Fibroblast of lung (primary cell): ENCODE measurements around the gene ANO4.

Experiments
- CTCF ChIP-seq, 2 donors: IDR thresholded peaks in 1 of 2; conservative IDR thresholded peaks in 1 of 2; 1 replicate in 1 of 2; 2 replicates in 1 of 2; pipeline ENCODE4 v1.5.1; 2011 to 2012; ENCODE audit warnings: low read length in 2 of 2, control low read depth in 1 of 2, inconsistent platforms in 1 of 2, low read depth in 1 of 2, mild to moderate bottlenecking in 1 of 2
- EZH2 ChIP-seq: IDR thresholded peaks from 2 replicates; pipeline ENCODE4 v1.5.1; 2012; ENCODE audit warnings: low read length, control low read depth, mild to moderate bottlenecking; ENCODE audit errors: missing control alignments

- TF ChIP-seq EZH2 (no peak), CTCF (conservative IDR thresholded peaks at IDR 0.05 in 1 of 2, IDR thresholded peaks at IDR 0.05 in 1 of 2; ENCODE audit: low read depth in 1 of 2, low read length in 2 of 2) (no peak)
Measured at GRCh38 chr12:100795800-100796179, 1.2 kb downstream of the ANO4 start.
